CD8-positive, alpha-beta memory T cell (primary cell): ENCODE measurements around the gene RPL34. TPM values are rescaled to one million over a fixed set of nuclear protein-coding genes. Genes with fewer than 3 reads are reported as not detected.

Experiments used
- CTCF ChIA-PET: fragments of 350-600 bp; sonication (Branson Sonifier 250); formaldehyde crosslinking; loops from one replicate; lab custom pipeline; 2021; ENCODE audit warnings: antibody characterized with exemption; lab: Charles Lee
- POLR2A ChIA-PET: fragments of 350-600 bp; sonication (Branson Sonifier 250); formaldehyde crosslinking; loops from one replicate; lab custom pipeline; 2021; ENCODE audit warnings: antibody characterized with exemption; lab: Charles Lee
- DNase-seq, 5 donors: peaks; one replicate each; pipeline versions ENCODE4 v3.0.0 to v3.0.0-alpha.2; 2020 to 2022; ENCODE audit warnings: mixed read lengths in 1 of 5
- H3K27ac ChIP-seq: one replicate; pipeline ENCODE4 v1.7.0; 2013; ENCODE audit warnings: low read depth, mild to moderate bottlenecking, low read length, moderate library complexity
- H3K27me3 ChIP-seq: 2 replicates; pipeline ENCODE4 v1.7.0; 2013; ENCODE audit warnings: low read length, mild to moderate bottlenecking; ENCODE audit not compliant: insufficient read depth, poor library complexity, severe bottlenecking
- H3K36me3 ChIP-seq: 2 replicates; pipeline ENCODE4 v1.7.0; 2013; ENCODE audit warnings: mild to moderate bottlenecking, low read length, moderate library complexity; ENCODE audit not compliant: insufficient read depth
- H3K4me1 ChIP-seq: 2 replicates; pipeline ENCODE4 v1.7.0; 2013; ENCODE audit warnings: mild to moderate bottlenecking, low read length, moderate library complexity; ENCODE audit not compliant: insufficient read depth
- H3K4me3 ChIP-seq: 2 replicates; pipeline ENCODE4 v1.7.0; 2013; ENCODE audit warnings: mild to moderate bottlenecking, low read length
- H3K9me3 ChIP-seq: 2 replicates; pipeline ENCODE4 v1.7.0; 2013; ENCODE audit warnings: mild to moderate bottlenecking, low read length
- H3K27ac Mint-ChIP-seq, 8 donors: one replicate each; pipeline ENCODE4 v1.8.0; 2020 to 2021; ENCODE audit warnings: mixed read lengths in 8 of 8, mild to moderate bottlenecking in 6 of 8, inconsistent platforms in 3 of 8, moderate library complexity in 3 of 8
- H3K27me3 Mint-ChIP-seq, 2 donors: one replicate each; pipeline ENCODE4 v1.8.0; 2020 to 2021; ENCODE audit warnings: mixed read lengths in 2 of 2, mild to moderate bottlenecking in 1 of 2, moderate library complexity in 1 of 2
- H3K36me3 Mint-ChIP-seq, 3 donors: one replicate each; pipeline ENCODE4 v1.8.0; 2020 to 2021; ENCODE audit warnings: mixed read lengths in 3 of 3, inconsistent platforms in 1 of 3, mild to moderate bottlenecking in 1 of 3
- H3K4me1 Mint-ChIP-seq, 3 donors: one replicate each; pipeline ENCODE4 v1.8.0; 2020 to 2021; ENCODE audit warnings: mixed read lengths in 3 of 3, inconsistent platforms in 1 of 3, mild to moderate bottlenecking in 1 of 3
- H3K4me3 Mint-ChIP-seq, 7 donors: one replicate each; pipeline ENCODE4 v1.8.0; 2020 to 2021; ENCODE audit warnings: mixed read lengths in 7 of 7, mild to moderate bottlenecking in 6 of 7, moderate library complexity in 4 of 7, inconsistent platforms in 2 of 7
- H3K9me3 Mint-ChIP-seq, 5 donors: one replicate each; pipeline ENCODE4 v1.8.0; 2020 to 2022; ENCODE audit warnings: mixed read lengths in 5 of 5, mild to moderate bottlenecking in 3 of 5, moderate library complexity in 2 of 5, inconsistent platforms in 1 of 5
- polyA plus RNA-seq: library from polyadenylated mRNA; unstranded; fragments of 300-500 nt; fragmentation: Illumina TruSeq; gene quantifications from one replicate; pipeline ENCODE4 v1.2.3, GENCODE V29; 2021
- total RNA-seq, 2 experiments: library from RNA; stranded (reverse); gene quantifications; one replicate each; pipeline ENCODE4 v1.2.3, GENCODE V29; 2021

RPL34 gene
- 1,000 to 10,000 TPM; 1,392 to 1,416 TPM for total RNA-seq
- polyA plus RNA-seq = 3,675 TPM

- H3K4me1 Mint-ChIP-seq = peaks cover 46 to 61% (median 56%) of the 10 kb centered on the region in 3 donors
- no peaks in the 10 kb centered on the region for H3K27me3 ChIP-seq
- H3K27ac Mint-ChIP-seq = peak within 1 kb of the TSS; percentile 89 to 99 (median 94)
- peaks cover 0 to 4% of the 10 kb centered on the region in 2 donors for H3K27me3 Mint-ChIP-seq
- peaks cover 10 to 59% (median 20%) of the 10 kb centered on the region in 3 donors for H3K36me3 Mint-ChIP-seq
- H3K36me3 ChIP-seq = peaks cover 31% of the 10 kb centered on the region
- peak within 1 kb of the TSS; percentile 92 for H3K27ac ChIP-seq
- DNase-seq = peak; percentile 94 to 98 (median 95)
- peak within 1 kb of the TSS; percentile 93 for H3K4me3 ChIP-seq
- peak within 1 kb of the TSS; percentile 87 to 98 (median 96) for H3K4me3 Mint-ChIP-seq
- peaks cover 33% of the 10 kb centered on the region for H3K4me1 ChIP-seq
- POLR2A ChIA-PET = interaction anchor here (0.5 to 2.9 kb wide), 5 partner anchors 9 to 631 kb away, joined by 3 to 20 read pairs (median 4); partner anchors contain the start of gene OSTC
- no peaks in the 10 kb centered on the region for H3K9me3 ChIP-seq
- CTCF ChIA-PET = interaction anchor here (0.9 to 1.1 kb wide), 2 partner anchors 30 to 48 kb away, joined by 3 to 4 read pairs; no protein-coding TSS in a partner anchor
- H3K9me3 Mint-ChIP-seq = peaks cover 0 to 7% (median 4%) of the 10 kb centered on the region in 5 donors
Measured at GRCh38 chr4:108620101-108620932, at the start of gene RPL34. RPL34 (plus strand) TSS chr4:108620576; CDS start chr4:108621960, 1,384 bp downstream.

DNA sequence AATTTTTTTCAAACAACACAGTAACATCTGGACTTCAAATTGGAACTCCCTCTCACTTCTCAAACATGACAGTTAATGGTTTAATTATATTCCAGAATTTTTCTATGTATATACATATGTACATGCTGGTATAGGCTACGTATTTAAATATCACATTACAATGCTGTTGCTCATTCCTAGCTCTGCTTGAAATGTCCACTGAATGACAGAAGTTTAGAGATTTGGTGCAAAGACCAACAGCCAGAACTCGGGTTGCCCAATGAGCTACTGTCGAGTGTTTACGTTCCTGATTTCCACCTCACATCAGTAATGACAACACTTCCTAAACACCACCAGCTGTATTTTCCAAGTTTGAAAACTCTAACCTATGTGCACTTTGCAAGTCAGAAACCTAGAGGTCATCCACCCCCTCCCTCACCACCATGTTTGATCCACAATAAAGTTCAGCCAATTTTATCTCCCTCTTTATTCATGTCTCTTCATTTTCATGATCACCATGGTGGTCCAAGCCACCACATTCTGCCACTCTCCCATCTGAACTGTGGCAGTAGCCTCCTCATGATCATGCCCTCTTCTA is 49.3 kb upstream of the RPL34 start:
- Histone ChIP-seq H3K4me3 (no peak overlapping the region), H3K27me3 (no peaks in the 10 kb centered on the region), H3K36me3 (no peaks in the 10 kb centered on the region), H3K27ac (no peak overlapping the region), H3K4me1 (peaks cover 6% of the 10 kb centered on the region), H3K9me3 (no peaks in the 10 kb centered on the region)
- DNase-seq = no peak
- Mint-ChIP-seq H3K27ac (no peak overlapping the region), H3K4me1 (peaks cover 3 to 6% (median 4%) of the 10 kb centered on the region in 3 donors), H3K4me3 (no peak overlapping the region), H3K9me3 (no peaks in the 10 kb centered on the region), H3K36me3 (peaks cover 0 to 3% (median 0%) of the 10 kb centered on the region in 3 donors), H3K27me3 (peaks cover 0 to 5% of the 10 kb centered on the region in 2 donors)
- POLR2A ChIA-PET = no interaction called here
- CTCF ChIA-PET = interaction anchor here (3.2 to 5.3 kb wide), 2 partner anchors 540 to 551 kb away, joined by 39 to 56 read pairs; no protein-coding TSS in a partner anchor

GRCh38 chr4:108574402-108574801 is 46.0 kb upstream of the RPL34 start:
- POLR2A ChIA-PET = interaction anchor here (0.7 kb wide), 1 partner anchor 241 kb away, joined by 5 read pairs; no protein-coding TSS in a partner anchor

DNA sequence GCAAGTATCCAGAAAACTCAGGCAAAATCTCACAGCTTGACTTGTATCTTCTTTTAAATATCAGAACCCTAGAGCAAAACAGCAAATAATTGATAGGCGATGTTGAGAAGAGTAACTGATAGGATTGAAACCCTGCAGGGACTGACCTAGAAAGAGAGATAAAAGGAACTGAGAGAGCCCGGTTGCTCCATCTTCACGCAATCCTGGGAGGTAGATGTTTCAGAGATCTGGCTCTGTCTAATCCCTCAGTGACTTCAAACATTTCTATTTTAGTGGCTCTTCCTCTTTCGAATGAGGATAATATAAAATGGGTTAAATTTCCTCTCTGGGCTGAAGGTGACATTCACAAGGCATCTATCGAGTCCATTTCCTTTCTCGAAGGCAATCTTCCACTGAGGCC is 39.3 kb upstream of the RPL34 start:
- POLR2A ChIA-PET = no interaction called here

More at GRCh38 chr4:108574402-108574801, 46.0 kb upstream of the RPL34 start:
- Mint-ChIP-seq H3K9me3 (no peaks in the 10 kb centered on the region), H3K4me3 (no peak overlapping the region), H3K27ac (no peak overlapping the region), H3K36me3 (peaks cover 0 to 1% (median 0%) of the 10 kb centered on the region in 3 donors), H3K4me1 (peaks cover 3 to 6% (median 4%) of the 10 kb centered on the region in 3 donors), H3K27me3 (peaks cover 0 to 5% of the 10 kb centered on the region in 2 donors)
- Histone ChIP-seq H3K27me3 (no peaks in the 10 kb centered on the region), H3K36me3 (no peaks in the 10 kb centered on the region), H3K9me3 (no peaks in the 10 kb centered on the region), H3K4me1 (peaks cover 6% of the 10 kb centered on the region), H3K4me3 (no peak overlapping the region), H3K27ac (no peak overlapping the region)
- CTCF ChIA-PET = interaction anchor here (1.3 to 5.3 kb wide), 2 partner anchors 417 to 555 kb away, joined by 3 to 56 read pairs; no protein-coding TSS in a partner anchor
- DNase-seq = no peak

DNA sequence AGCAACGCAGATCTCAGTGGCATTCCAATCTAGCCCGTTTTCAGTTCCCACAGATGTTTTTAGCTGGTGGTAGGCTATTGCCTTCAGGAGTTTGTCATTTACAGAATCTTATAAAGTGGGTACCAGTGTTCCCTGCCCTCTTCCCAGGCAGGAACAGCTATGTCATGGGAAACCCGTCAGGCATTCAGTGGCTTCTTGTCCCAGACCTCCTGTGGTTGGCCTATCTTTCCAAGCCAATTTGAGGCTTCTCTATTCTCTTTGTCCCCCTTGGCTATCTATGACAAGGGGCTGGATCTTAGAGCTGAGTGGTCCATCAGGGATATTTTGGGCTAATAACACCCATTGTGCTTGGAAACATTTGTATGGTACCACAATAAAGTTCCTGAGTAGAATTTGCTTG is 33.6 kb upstream of the RPL34 start:
- Mint-ChIP-seq H3K27me3 (no peaks in the 10 kb centered on the region), H3K4me3 (no peak overlapping the region), H3K27ac (no peak overlapping the region), H3K9me3 (no peaks in the 10 kb centered on the region), H3K4me1 (no peaks in the 10 kb centered on the region), H3K36me3 (peaks cover 7 to 12% (median 10%) of the 10 kb centered on the region in 3 donors)
- CTCF ChIA-PET = interaction anchor here (2.2 kb wide), 1 partner anchor 10 kb away, joined by 5 read pairs; no protein-coding TSS in a partner anchor
- Histone ChIP-seq H3K4me3 (no peak overlapping the region), H3K27me3 (no peaks in the 10 kb centered on the region), H3K27ac (no peak overlapping the region), H3K4me1 (no peaks in the 10 kb centered on the region), H3K9me3 (no peaks in the 10 kb centered on the region), H3K36me3 (no peaks in the 10 kb centered on the region)
- no peak for DNase-seq
- POLR2A ChIA-PET = no interaction called here

More for the DNA sequence above, 39.3 kb upstream of the RPL34 start:
- CTCF ChIA-PET = interaction anchor here (0.6 to 1.0 kb wide), 2 partner anchors 9 to 13 kb away, joined by 3 read pairs; no protein-coding TSS in a partner anchor
- H3K9me3 Mint-ChIP-seq = no peaks in the 10 kb centered on the region
- H3K27ac Mint-ChIP-seq = peak overlapping the region in 1 of 8 donors; percentile 21
- DNase-seq = no peak
- Histone ChIP-seq H3K27me3 (no peaks in the 10 kb centered on the region), H3K4me3 (no peak overlapping the region), H3K4me1 (no peaks in the 10 kb centered on the region), H3K9me3 (no peaks in the 10 kb centered on the region), H3K36me3 (no peaks in the 10 kb centered on the region), H3K27ac (no peak overlapping the region)
- H3K36me3 Mint-ChIP-seq = peaks cover 0 to 8% (median 0%) of the 10 kb centered on the region in 3 donors
- no peaks in the 10 kb centered on the region for H3K27me3 Mint-ChIP-seq
- no peak overlapping the region for H3K4me3 Mint-ChIP-seq
- H3K4me1 Mint-ChIP-seq = no peaks in the 10 kb centered on the region

DNA sequence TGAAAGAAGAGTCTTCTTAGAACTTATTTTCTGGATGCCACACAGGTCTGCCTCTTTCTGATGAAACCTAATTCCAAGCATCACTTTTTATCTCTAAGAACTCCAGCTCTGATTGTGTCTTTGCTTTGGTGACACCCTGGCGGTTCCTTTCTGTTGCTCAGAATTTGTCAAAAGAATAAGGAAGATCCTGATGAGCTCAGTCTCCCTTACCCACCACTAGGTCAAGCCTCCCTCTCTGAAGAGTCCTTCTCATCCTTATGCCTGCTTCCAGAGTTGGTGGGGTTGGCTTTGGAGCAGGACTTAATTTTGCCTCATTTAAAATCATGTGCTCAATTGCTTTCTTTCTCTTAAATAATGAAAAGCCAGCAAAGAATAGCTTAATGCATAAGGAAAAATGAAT is 31.5 kb upstream of the RPL34 start:
- Histone ChIP-seq H3K4me3 (no peak overlapping the region), H3K4me1 (no peaks in the 10 kb centered on the region)

GRCh38 chr4:108589961-108590360 is 30.4 kb upstream of the RPL34 start:
- Mint-ChIP-seq H3K4me3 (no peak overlapping the region), H3K27me3 (no peaks in the 10 kb centered on the region)
- H3K4me3 ChIP-seq = no peak overlapping the region

More for the DNA sequence above, 31.5 kb upstream of the RPL34 start:
- Mint-ChIP-seq H3K27me3 (no peaks in the 10 kb centered on the region), H3K9me3 (no peaks in the 10 kb centered on the region), H3K4me3 (no peak overlapping the region), H3K4me1 (no peaks in the 10 kb centered on the region), H3K27ac (no peak overlapping the region), H3K36me3 (peaks cover 10 to 22% (median 15%) of the 10 kb centered on the region in 3 donors)
- H3K36me3 ChIP-seq = no peaks in the 10 kb centered on the region
- DNase-seq = no peak
- H3K27ac ChIP-seq = no peak overlapping the region
- CTCF ChIA-PET = interaction anchor here (1.5 kb wide), 1 partner anchor 16 kb away, joined by 5 read pairs; no protein-coding TSS in a partner anchor
- H3K27me3 ChIP-seq = no peaks in the 10 kb centered on the region
- POLR2A ChIA-PET = no interaction called here
- no peaks in the 10 kb centered on the region for H3K9me3 ChIP-seq

More at GRCh38 chr4:108589961-108590360, 30.4 kb upstream of the RPL34 start:
- CTCF ChIA-PET = no interaction called here
- Histone ChIP-seq H3K27me3 (no peaks in the 10 kb centered on the region), H3K9me3 (no peaks in the 10 kb centered on the region), H3K36me3 (no peaks in the 10 kb centered on the region), H3K4me1 (no peaks in the 10 kb centered on the region), H3K27ac (no peak overlapping the region)
- Mint-ChIP-seq H3K27ac (no peak overlapping the region), H3K4me1 (no peaks in the 10 kb centered on the region), H3K36me3 (peaks cover 4 to 30% (median 20%) of the 10 kb centered on the region in 3 donors), H3K9me3 (no peaks in the 10 kb centered on the region)
- DNase-seq = no peak
- POLR2A ChIA-PET = no interaction called here
